Measurements from ENCODE around the gene WWOX. TPM values are rescaled to one million over a fixed set of nuclear protein-coding genes. Genes with fewer than 3 reads are reported as not detected.

Gene WWOX
- polyA plus RNA-seq, 1 donor from 2014 or later: 25.6 TPM

DNA sequence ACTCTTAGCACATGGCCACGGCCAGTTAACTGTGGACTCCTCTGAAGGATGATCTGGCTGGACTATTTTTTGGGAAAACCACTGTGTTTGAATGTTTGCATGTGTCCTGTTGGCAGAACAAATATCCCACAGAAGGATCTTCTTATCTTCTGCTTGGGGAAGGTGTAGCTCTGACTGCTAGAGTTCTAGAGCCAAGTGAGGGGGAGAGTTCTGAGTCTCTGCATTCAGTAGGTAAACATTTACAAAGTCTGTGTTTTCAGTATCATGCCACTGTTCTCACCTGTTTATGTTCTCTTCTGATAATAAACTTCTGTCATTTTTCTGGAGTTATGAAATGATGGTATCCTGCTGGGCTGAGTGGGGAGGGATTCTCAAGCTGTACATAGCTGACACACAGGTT lies 241.1 kb downstream of the WWOX start:
- Histone ChIP-seq H4K20me1 (ENCODE audit: insufficient read depth) (no peaks in the 10 kb centered on the region), H3K27ac (ENCODE audit: low read length) (no peak overlapping the region), H3K27me3 (ENCODE audit: insufficient read depth, low read depth, low read length) (no peaks in the 10 kb centered on the region), H3K9me3 (ENCODE audit: low read length) (no peaks in the 10 kb centered on the region), H3K79me2 (replicated peaks; ENCODE audit: insufficient read depth, low read length) (no peaks in the 10 kb centered on the region), H2AFZ (ENCODE audit: low read depth, low read length) (no peak overlapping the region), H3K4me3 (ENCODE audit: low read length) (no peak overlapping the region), H3K36me3 (ENCODE audit: insufficient read depth, low read length) (no peaks in the 10 kb centered on the region), H3F3A (ENCODE audit: insufficient read depth, low read length, poor library complexity, severe bottlenecking) (no peaks in the 10 kb centered on the region), H3K9me2 (ENCODE audit: insufficient read depth, low read length) (no peaks in the 10 kb centered on the region), H3K4me2 (ENCODE audit: low read length) (no peak overlapping the region), H3K9ac (ENCODE audit: low read length) (no peak overlapping the region)
- TF ChIP-seq EP300 (conservative IDR thresholded peaks at IDR 0.05; ENCODE audit: poor library complexity, severe bottlenecking): no peak
- no peak for TF ChIP-seq EZH2 (IDR thresholded peaks at IDR 0.05; ENCODE audit: borderline replicate concordance, insufficient read depth, low read length, poor library complexity, severe bottlenecking)
- no peak for TF ChIP-seq RAD21 (conservative IDR thresholded peaks at IDR 0.05)
- TF ChIP-seq, protein P1, sequence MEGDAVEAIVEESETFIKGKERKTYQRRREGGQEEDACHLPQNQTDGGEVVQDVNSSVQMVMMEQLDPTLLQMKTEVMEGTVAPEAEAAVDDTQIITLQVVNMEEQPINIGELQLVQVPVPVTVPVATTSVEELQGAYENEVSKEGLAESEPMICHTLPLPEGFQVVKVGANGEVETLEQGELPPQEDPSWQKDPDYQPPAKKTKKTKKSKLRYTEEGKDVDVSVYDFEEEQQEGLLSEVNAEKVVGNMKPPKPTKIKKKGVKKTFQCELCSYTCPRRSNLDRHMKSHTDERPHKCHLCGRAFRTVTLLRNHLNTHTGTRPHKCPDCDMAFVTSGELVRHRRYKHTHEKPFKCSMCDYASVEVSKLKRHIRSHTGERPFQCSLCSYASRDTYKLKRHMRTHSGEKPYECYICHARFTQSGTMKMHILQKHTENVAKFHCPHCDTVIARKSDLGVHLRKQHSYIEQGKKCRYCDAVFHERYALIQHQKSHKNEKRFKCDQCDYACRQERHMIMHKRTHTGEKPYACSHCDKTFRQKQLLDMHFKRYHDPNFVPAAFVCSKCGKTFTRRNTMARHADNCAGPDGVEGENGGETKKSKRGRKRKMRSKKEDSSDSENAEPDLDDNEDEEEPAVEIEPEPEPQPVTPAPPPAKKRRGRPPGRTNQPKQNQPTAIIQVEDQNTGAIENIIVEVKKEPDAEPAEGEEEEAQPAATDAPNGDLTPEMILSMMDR (IDR thresholded peaks at IDR 0.05; ENCODE audit: poor library complexity, severe bottlenecking): no peak
- TF ChIP-seq POLR2AphosphoS5 (IDR thresholded peaks at IDR 0.05): no peak
- TF ChIP-seq SMC3 (conservative IDR thresholded peaks at IDR 0.05; ENCODE audit: poor library complexity): no peak
- TF ChIP-seq, protein P2, sequence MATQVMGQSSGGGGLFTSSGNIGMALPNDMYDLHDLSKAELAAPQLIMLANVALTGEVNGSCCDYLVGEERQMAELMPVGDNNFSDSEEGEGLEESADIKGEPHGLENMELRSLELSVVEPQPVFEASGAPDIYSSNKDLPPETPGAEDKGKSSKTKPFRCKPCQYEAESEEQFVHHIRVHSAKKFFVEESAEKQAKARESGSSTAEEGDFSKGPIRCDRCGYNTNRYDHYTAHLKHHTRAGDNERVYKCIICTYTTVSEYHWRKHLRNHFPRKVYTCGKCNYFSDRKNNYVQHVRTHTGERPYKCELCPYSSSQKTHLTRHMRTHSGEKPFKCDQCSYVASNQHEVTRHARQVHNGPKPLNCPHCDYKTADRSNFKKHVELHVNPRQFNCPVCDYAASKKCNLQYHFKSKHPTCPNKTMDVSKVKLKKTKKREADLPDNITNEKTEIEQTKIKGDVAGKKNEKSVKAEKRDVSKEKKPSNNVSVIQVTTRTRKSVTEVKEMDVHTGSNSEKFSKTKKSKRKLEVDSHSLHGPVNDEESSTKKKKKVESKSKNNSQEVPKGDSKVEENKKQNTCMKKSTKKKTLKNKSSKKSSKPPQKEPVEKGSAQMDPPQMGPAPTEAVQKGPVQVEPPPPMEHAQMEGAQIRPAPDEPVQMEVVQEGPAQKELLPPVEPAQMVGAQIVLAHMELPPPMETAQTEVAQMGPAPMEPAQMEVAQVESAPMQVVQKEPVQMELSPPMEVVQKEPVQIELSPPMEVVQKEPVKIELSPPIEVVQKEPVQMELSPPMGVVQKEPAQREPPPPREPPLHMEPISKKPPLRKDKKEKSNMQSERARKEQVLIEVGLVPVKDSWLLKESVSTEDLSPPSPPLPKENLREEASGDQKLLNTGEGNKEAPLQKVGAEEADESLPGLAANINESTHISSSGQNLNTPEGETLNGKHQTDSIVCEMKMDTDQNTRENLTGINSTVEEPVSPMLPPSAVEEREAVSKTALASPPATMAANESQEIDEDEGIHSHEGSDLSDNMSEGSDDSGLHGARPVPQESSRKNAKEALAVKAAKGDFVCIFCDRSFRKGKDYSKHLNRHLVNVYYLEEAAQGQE (IDR thresholded peaks at IDR 0.05; ENCODE audit: borderline replicate concordance): no peak
- no peak for TF ChIP-seq TAF1 (IDR thresholded peaks at IDR 0.05; ENCODE audit: low read depth)
- TF ChIP-seq MXI1 (conservative IDR thresholded peaks at IDR 0.05; ENCODE audit: poor library complexity, severe bottlenecking): no peak

DNA sequence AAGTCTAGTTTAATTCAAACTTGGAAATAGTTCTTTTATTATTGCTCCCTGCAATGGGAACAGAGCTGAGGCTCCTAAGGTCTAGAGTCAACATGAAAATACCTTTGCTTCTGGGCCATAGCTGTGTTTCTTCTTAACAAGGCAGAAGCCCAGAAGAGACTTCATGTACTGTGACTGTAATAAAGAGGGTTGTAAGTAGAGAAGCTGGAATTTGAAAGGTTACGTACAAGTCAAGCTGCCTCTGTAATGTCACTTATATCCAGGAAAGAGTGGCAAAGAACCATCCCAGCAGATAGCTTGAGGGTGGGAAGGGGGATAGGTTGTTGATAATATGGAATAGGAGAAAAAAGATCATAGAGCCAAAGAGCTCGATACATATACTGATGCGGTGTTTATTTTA lies 248.6 kb downstream of the WWOX start:
- no peaks in the 10 kb centered on the region for H3K79me2 ChIP-seq (replicated peaks; ENCODE audit: insufficient read depth, low read length)
- H3F3A ChIP-seq (ENCODE audit: insufficient read depth, low read length, poor library complexity, severe bottlenecking): no peaks in the 10 kb centered on the region
- no peaks in the 10 kb centered on the region for H3K9me2 ChIP-seq (ENCODE audit: insufficient read depth, low read length)
- no peak overlapping the region for H3K27ac ChIP-seq (ENCODE audit: low read length)
- H2AFZ ChIP-seq (ENCODE audit: low read depth, low read length): no peak overlapping the region
- H3K4me3 ChIP-seq (ENCODE audit: low read length): no peak overlapping the region
- no peaks in the 10 kb centered on the region for H3K36me3 ChIP-seq (ENCODE audit: insufficient read depth, low read length)
- H3K4me2 ChIP-seq (ENCODE audit: low read length): no peak overlapping the region
- H3K27me3 ChIP-seq (ENCODE audit: insufficient read depth, low read depth, low read length): no peaks in the 10 kb centered on the region
- H3K9ac ChIP-seq (ENCODE audit: low read length): no peak overlapping the region
- no peaks in the 10 kb centered on the region for H4K20me1 ChIP-seq (ENCODE audit: insufficient read depth)
- TF ChIP-seq RAD21 (conservative IDR thresholded peaks at IDR 0.05) (no peak), EZH2 (IDR thresholded peaks at IDR 0.05; ENCODE audit: borderline replicate concordance, insufficient read depth, low read length, poor library complexity, severe bottlenecking) (no peak), EP300 (conservative IDR thresholded peaks at IDR 0.05; ENCODE audit: poor library complexity, severe bottlenecking) (no peak), SMC3 (conservative IDR thresholded peaks at IDR 0.05; ENCODE audit: poor library complexity) (no peak), MXI1 (conservative IDR thresholded peaks at IDR 0.05; ENCODE audit: poor library complexity, severe bottlenecking) (no peak), POLR2AphosphoS5 (IDR thresholded peaks at IDR 0.05) (no peak), TAF1 (IDR thresholded peaks at IDR 0.05; ENCODE audit: low read depth) (no peak)
- TF ChIP-seq, protein P1 (IDR thresholded peaks at IDR 0.05; ENCODE audit: poor library complexity, severe bottlenecking): no peak
- TF ChIP-seq, protein P2 (IDR thresholded peaks at IDR 0.05; ENCODE audit: borderline replicate concordance): no peak
- no peaks in the 10 kb centered on the region for H3K9me3 ChIP-seq (ENCODE audit: low read length)

All from neural cell (in vitro differentiated cells).